GM18508 (cell line): ENCODE data around the gene TMC3.

Experiments used
- ATAC-seq: cut with Tn5 transposase; IDR thresholded peaks from one replicate; pipeline ENCODE4 v1.9.1; 2021; ENCODE audit warnings: moderate number of reproducible peaks; ENCODE audit not compliant: insufficient read depth, unreplicated experiment

Gene TMC3

GRCh38 chr15:81326466-81327212 is 47.4 kb downstream of the TMC3 start:
- ATAC-seq, result no peak

DNA sequence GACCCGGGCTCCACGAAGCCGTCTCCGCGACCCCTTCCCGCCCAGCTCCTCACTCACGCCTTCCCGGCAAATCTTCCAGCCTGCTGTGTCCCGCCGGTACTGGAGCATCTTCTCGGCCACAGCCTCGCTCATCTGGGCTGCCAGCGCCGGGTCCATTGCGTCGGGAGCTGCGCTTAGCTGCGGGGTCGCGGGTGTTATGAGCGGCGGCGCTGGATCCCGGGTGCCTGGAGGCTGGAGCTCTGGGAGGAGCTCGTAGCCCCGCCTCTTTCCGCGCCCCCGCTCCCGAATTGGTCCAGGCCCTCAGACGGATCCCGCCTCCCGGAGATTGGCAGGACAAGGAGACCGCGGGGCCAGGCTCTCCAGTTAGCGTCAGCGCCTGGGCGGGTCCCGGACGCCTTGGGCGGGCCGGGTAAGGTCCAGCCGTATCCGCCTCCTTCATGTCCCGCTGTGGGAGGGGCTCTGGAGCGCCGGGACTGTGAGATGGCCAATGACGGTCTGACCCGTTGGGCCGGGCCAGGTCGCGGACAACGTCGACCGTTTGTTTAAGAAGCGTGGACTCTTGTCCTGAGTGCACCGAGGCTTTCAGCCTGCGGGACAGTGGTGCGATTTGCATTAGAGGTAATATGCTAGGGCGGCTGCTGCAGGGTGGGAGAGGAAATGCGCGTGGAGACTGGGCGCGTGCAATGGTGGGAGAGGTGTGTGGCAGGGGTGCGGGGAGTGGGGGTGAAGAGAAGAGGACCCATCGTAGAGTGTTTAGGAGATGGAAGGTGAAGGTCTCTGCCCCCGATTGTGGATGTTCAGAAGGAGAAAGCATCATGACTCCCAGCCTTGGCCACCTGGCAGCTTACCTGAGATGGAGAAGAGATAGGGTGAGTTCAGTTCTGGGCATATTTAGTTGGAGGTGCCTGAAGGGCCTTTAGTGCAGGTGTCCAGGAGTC is 49.8 kb downstream of the TMC3 start, which contains the start of gene STARD5:
TSS of gene STARD5 (minus strand) at position 198 of the 938 bp plus-strand sequence. CDS start at position 156, 42 bp downstream.
- ATAC-seq, result peak; percentile 94

- ATAC-seq, result peak; percentile 3
Measured at GRCh38 chr15:81323559-81323943, 50.5 kb downstream of the TMC3 start.

- ATAC-seq, result no peak
Measured at GRCh38 chr15:81322676-81323253, 51.2 kb downstream of the TMC3 start.

DNA sequence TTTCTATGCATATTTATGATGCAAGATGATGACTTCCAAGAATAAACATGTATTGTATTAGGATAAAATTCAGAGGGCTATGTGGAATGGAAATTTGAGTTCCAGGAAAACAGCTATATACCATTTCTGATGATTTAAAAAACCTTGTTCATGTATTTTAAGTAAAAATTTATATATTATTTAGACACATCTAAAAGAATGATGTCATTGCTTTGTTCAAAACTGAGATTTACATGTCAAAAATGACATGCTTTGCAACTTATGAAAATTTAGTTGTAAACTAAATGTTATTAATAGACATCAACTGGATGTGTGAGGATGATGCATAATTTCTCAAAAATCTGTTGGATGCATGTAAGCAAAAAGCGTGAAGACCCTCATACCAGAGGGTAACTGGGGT is 52.3 kb downstream of the TMC3 start:
- no peak for ATAC-seq

GRCh38 chr15:81317642-81318017 is 56.4 kb downstream of the TMC3 start:
- ATAC-seq, result no peak

- no peak for ATAC-seq
Measured at GRCh38 chr15:81316267-81316666, 57.7 kb downstream of the TMC3 start.

DNA sequence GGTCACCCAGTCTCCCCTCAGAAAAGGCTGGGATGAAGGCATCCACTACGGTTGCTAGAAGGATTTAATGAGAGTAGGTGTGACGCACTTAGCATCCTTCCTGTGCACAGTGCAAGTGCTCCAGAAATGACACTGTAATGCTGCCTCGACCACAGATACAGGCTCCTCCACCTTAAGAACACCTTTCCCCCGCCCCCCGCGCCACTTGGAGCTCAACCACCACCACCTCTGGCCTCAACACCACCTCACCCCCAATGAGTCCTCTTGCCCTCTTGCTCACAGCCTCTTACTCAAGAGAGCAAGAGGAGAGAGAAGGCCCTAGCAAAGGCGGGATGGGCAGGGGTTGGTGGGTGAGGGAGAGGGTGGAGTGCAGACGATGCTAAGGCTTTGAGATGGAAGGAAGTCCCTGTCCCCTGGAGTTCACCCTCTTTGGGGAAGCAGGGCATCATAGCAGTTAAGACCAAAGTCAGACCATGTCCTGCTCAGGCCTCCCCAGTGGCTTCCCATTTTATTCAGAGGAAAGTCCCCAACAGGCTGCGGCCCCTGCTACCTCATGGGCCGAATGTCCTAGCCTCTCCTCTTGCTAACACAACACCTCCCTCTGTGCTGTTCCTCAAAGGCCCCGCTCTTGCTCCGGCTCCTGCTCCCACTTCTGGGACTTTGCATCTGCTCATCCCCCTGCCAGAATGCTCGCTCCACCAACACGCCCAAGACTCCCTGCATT is 58.4 kb downstream of the TMC3 start:
- ATAC-seq, result no peak

DNA sequence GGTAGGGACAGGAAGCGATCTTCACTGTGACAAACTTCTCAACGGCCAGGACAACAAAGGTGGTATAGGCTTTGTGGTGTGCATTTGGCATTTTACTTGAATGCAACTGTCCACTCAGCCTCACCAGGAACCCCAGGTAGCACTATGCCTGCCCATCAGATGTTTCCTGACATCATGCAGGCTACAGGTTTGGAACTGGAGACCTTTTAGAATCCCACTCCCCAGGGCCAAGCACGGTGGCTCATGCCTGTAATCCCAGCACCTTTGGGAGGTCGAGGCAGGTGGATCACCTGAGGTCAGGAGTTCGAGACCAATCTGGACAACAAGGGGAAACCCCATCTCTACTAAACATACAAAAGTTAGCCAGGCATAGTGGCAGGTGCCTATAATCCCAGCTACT is 59.6 kb downstream of the TMC3 start:
- no peak for ATAC-seq

GRCh38 chr15:81313686-81314085 is 60.3 kb downstream of the TMC3 start:
- ATAC-seq, result no peak

DNA sequence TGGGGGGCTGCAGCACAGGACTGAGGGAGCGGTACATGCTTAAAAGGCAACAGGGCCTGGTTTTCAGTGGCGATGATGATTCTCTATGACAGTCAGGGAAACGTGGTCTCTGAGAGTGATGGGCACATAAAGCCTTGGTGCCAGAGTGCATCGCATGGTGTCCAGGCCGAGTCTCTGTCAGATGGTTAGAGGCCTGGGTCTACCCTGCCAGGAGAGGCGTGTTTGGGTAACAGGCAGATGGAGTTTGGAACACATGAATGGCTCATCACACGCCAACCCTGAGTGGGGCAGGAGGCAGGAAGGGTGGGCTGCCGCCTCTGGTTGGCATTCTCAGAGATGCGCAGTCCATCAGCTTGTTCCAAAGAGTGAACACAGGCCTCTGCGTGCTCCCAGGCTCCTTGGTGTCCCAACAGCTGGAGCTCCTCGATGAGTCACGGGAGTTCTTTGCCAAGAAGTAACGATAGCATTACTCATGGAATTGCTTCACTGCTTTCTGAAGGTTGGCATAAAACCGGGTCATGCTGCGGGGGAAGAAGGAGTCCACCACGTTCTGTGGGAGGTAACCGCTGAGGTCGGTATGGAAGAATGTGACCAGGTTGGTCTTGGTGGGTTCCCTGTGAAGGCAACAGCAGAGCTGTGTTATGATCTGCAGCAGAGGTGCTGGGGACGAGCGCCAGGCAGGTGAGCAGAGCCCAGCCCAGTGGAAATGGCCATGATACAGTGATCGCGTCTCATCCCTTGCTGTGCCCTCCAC is 61.0 kb downstream of the TMC3 start:
- ATAC-seq, result no peak

DNA sequence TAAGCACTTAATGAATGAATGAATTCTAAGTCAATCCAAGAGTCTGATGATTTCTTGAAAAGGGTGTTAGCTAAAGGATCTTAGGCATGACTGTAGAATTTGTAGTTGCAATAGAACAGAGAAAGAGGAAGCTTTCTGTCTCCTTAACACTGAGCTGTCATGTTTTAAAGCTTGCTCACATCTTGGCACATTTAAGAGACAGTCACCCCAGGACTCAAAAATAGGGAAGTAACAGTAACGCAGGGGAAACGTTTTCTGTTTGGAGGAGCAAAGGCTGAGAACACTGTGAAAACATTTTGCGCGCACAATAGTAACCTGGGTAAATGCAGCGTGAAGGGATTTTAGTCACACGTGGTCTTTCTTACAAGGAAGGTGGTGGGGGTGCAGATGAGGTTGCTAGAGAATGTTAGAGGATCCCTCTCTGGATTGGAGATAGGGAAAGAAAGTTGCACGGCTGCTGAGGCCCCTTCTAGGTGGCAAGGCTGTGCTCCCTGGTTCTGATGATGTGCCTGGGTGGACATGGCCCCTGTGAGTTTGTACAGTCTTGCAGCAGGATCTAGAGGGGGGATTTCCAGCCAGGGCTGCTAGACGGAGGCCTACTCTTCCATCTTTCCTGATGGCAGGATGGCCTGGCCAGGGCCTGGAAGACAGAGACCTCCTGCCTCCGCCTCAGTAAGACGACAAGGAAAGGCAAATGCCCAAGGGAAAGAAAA is 62.1 kb downstream of the TMC3 start:
- peak; percentile 39 for ATAC-seq

DNA sequence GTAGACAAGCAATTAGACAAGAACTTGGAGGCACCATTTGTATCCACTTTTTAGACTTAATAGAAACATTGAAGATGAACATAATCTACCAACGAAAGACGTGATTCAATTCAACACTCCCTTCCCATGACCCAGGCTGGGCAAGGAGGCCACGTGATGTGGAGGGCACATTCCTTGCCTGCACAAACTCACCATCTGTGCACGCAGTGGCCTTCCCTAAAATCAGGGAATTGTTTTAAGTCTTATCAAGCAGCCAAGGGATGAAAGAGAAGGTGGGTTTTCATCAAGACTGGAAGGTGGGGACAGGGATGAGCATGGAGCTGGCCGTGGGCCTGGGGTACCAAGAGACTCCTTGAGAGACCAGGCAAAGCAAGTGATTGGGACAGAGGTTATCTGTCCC is 63.5 kb downstream of the TMC3 start:
- no peak for ATAC-seq

- ATAC-seq, result no peak
Measured at GRCh38 chr15:81309647-81310450, 64.2 kb downstream of the TMC3 start.

GRCh38 chr15:81308260-81308659 is 65.8 kb downstream of the TMC3 start:
- no peak for ATAC-seq

GRCh38 chr15:81304226-81304625 is 69.8 kb downstream of the TMC3 start:
- no peak for ATAC-seq

- ATAC-seq, result no peak
Measured at GRCh38 chr15:81303244-81304225, 70.5 kb downstream of the TMC3 start.
